NCI-H2196 (cell line): ENCODE results near the gene ZNF280B.
A peak's percentile ranks its signal among the peaks of the same experiment; 100 is the strongest.

Experiments used
- DNase-seq: peaks from one replicate; lab custom pipeline; 2025; ENCODE audit not compliant: unreplicated experiment; lab: John Stamatoyannopoulos, UW

Gene ZNF280B, protein sequence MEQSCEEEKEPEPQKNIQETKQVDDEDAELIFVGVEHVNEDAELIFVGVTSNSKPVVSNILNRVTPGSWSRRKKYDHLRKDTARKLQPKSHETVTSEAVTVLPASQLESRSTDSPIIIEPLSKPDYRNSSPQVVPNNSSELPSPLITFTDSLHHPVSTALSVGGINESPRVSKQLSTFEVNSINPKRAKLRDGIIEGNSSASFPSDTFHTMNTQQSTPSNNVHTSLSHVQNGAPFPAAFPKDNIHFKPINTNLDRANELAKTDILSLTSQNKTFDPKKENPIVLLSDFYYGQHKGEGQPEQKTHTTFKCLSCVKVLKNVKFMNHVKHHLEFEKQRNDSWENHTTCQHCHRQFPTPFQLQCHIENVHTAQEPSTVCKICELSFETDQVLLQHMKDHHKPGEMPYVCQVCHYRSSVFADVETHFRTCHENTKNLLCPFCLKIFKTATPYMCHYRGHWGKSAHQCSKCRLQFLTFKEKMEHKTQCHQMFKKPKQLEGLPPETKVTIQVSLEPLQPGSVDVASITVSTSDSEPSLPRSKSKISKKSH

GRCh38 chr22:22508274-22509176 is at the start of gene ZNF280B:
Gene ZNF280B (minus strand): TSS chr22:22508742. CDS start chr22:22489398, 19,344 bp downstream.
- DNase-seq: peak; percentile 75

- DNase-seq: no peak
Observed at GRCh38 chr22:22556995-22557925, 48.7 kb upstream of the ZNF280B start.

DNA sequence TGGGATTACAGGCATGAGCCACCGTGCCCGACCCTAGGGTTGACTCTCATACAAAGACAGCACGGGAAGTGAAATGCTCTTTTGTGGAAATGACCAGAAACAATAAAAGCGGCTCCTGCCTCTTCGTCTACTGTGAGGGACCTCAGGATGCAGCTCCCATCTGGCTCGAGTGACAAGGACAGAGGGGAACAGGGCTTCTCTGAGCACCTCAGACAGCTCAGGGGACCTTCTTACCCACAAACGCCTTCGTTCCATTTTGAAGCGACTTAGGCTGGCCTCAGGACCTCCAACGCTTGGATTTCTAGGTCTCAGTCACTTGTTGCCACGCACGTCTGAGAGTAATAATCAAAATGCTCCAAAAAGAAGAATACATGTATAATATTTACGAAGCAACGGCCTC is 48.0 kb upstream of the ZNF280B start:
- DNase-seq: no peak

DNA sequence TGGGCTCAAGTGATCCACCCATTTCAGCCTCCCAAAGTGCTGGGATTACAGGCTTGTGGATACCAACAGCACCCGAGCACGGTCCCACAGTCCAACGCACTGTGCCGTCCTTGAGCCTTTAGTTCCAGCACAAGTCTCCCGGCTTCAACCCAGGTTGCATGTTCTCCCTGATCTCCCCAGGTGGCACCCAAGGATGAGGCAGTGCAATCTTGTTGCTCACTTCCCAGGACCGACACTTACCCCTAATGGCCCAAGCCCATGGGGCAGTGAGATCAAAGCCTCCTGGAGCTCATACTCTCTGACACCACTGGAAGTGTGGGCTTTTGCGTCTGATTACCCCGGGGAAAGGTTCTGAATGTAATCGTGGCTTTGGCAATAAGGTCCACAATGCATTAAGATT is 47.1 kb upstream of the ZNF280B start:
- no peak for DNase-seq

- no peak for DNase-seq
Observed at GRCh38 chr22:22554587-22555284, 46.2 kb upstream of the ZNF280B start.

DNA sequence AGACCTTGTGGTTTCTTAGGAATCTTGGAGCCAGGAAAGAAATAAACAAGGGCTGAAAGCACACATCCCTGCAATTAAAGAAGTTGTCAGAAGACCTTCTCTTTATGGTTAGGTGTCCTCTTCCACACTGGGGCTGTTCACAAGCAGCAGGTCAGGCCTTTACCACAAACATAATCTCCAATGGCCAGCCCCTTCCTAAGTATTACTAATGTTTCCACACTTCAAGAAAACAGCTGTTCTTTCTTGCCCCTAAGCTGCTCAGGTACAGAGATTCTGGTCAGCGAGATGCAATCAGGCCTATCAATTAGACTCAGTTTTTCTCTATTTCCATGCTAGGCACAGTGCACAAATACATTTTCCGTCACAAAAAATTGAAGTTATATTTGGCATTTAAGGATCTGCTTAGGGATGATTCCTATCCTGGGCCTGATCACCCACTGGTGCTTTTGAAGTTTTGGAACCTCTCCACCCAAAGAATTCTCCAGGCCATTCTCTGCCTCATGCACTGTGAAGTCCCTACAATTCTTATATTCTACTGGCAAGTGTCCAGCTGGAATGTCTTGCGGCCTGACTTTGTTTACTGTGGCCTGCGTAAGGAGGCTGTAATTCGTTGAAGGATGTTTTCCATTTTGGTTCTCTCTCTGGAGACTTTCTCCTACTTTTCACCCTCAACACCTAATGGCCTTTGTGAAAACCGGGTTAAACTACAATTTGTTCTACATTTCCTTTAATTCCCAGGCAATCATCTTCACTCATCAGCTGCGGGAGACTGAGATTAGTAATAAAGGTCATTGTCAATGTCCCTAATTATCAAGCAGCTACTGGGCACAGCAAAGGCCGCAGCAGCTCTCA is 45.4 kb upstream of the ZNF280B start:
- DNase-seq: no peak

GRCh38 chr22:22553141-22553540 is 44.6 kb upstream of the ZNF280B start:
- no peak for DNase-seq

- DNase-seq: no peak
Observed at GRCh38 chr22:22552630-22553029, 44.1 kb upstream of the ZNF280B start.

DNA sequence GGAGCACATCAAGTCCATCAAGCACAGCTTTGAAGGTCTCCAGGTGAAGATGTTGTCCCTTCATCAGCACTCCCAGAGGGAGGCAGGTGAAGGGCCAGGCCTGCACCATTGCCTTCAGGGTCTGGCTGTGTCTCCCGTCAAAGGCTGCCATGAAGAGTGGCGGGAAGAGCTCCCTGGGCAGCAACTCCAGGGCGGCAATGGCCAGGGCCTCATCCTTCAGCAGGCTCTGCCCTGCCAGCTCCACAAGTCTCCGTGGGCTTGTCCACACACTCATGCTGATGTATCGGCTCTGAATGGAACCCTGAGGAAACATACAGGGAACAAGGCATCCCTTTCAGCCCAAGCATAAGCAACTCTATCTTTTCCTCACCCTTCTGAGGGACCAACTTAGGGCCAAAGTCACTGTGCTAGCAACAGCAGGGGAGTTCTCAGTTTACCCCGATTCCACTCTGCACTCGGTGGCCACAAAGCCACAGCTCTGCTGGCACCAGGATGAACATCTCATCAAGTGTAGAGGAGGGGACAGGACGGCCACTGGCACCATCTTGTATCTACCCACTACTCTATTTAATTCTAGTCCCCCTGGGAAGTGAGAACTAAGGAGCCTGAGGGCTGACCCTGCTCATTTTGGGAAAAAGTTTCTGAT is 42.4 kb upstream of the ZNF280B start:
- DNase-seq: no peak

DNA sequence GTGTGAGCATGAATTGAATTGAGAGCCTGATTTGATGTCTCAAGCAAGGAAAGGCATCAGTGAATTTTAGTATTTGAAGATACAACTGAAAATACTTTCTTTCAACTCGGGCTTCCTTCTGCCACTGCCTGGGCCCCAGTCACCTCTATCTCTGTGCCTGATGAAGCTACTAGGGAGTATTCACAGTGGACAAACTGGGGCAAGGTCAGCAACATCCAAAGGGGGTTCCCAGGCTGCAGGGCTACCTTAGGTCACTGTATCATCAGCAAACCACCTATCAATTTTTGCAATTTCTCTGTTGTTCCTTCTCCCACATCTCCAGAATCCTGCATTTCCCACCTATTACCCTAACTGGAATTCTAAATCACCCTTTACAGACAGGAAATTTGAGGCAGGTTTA is 40.4 kb upstream of the ZNF280B start:
- no peak for DNase-seq

- no peak for DNase-seq
Observed at GRCh38 chr22:22548317-22548716, 39.8 kb upstream of the ZNF280B start.

- no peak for DNase-seq
Observed at GRCh38 chr22:22547692-22548300, 39.3 kb upstream of the ZNF280B start.

GRCh38 chr22:22547226-22547625 is 38.7 kb upstream of the ZNF280B start:
- no peak for DNase-seq

DNA sequence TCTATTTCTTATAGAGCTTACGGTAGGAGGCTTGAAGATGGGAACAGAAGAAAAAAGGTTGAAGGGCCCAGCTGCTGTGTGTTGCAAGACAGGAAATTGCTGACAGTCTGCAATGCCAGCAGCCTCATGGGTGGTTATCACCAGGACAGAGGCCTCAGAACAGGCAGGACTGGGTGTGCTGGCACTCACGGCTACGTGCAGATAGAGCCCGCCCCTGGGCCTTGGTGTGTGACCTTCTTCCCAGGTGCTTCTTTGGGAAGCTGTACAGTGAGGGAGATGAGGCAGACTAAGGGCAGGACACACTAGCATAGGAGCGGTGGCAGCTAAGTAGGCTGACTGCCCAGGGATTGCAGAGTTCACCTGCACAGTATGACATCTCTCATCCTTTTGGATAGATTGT is 37.9 kb upstream of the ZNF280B start:
- DNase-seq: no peak

DNA sequence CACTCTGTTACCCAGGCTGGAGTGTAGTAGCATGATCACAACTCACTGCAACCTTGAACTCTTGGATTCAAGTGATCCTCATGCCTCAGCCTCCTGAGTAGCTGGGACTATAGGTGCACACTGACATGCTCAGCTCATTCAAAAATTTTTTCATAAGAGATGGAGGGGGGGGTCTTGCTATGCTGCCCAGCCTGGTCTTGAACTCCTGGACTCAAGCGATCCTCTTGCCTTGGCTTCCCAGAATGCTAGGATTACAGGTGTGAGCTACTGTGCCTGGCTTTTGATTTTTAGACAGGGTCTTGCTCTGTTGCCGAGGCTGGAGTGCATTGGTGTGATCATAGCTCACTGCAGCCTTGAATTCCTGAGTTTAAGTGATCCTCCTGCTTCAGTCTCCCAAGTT is 36.5 kb upstream of the ZNF280B start:
- DNase-seq: no peak

DNA sequence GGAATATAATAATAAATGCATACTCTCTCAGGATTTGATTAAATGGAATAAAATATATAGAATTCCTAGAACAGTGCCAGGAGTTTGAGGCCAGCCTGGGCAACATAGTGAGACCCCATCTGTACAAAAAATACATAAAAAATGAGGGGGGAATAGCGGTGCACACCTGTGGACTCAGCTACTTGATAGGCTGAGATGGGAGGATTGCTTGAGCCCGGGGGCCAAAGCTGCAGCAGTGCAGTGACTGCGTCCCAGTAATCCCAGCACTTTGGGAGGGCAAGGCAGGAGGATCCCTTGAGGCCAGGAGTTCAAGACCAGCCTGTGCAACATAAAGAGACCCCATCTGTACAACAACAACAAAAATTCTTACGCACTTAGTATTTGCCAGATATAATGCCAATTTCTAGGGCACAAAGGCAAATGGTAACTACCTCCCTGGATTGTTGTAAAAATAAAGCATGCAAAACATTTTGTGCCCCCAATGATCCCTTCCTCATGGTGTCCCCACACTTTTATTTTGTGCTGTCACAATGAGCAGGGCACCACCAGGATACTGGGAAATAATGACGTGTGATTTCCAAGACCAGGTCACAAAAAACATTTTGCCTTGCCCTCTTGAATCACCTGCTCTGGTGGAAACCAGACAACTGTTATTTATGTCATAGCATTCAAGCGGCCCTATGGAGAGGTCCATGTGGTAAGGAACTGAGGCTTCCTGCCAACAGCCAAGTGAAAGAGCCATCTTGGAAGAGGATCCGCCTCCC is 29.9 kb upstream of the ZNF280B start:
- no peak for DNase-seq

DNA sequence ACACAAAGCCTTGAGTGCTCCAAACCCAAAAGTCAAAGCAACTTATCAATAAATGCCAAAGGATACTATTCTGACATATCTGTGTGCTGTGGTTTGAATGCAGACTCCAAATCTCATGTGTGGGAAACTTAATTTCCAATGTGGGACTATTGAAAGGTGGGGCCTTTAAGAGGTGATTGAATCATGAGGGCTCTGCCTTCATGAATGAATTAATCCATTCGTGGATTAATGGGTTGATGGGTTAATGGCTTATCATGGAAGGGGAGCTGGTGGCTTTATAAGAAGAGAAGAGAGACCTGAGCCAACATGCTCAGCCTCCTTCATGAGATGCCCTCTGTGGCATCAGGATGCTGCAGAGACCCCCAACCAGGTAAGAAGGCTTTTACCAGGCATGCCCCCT is 28.4 kb upstream of the ZNF280B start:
- no peak for DNase-seq

DNA sequence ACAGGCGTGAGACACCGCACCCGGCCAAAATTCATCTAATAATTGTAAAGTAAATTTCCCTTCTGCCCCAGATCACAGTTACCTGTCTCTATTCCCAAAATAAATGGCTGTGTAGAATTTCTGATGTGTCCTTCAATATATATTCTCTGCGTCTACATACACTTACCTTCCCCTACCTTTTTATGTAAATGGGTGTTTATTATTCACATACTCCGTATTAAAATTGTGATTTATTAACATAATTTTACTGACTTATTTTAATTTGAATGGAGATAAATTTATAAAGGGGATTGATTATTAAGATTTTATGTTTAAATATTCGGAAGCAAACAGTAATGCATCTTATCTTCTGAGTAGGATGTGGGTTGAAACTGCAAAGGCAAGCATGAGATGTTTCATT is 28.0 kb upstream of the ZNF280B start:
- no peak for DNase-seq
